NCI-H2107 treated with DMSO at 0.1 percent for 48 hours (cell line): ENCODE data around the gene MYH9.

Experiments
- DNase-seq: peaks from one replicate; lab custom pipeline; 2025; ENCODE audit not compliant: unreplicated experiment; lab: John Stamatoyannopoulos, UW

Gene MYH9

DNA sequence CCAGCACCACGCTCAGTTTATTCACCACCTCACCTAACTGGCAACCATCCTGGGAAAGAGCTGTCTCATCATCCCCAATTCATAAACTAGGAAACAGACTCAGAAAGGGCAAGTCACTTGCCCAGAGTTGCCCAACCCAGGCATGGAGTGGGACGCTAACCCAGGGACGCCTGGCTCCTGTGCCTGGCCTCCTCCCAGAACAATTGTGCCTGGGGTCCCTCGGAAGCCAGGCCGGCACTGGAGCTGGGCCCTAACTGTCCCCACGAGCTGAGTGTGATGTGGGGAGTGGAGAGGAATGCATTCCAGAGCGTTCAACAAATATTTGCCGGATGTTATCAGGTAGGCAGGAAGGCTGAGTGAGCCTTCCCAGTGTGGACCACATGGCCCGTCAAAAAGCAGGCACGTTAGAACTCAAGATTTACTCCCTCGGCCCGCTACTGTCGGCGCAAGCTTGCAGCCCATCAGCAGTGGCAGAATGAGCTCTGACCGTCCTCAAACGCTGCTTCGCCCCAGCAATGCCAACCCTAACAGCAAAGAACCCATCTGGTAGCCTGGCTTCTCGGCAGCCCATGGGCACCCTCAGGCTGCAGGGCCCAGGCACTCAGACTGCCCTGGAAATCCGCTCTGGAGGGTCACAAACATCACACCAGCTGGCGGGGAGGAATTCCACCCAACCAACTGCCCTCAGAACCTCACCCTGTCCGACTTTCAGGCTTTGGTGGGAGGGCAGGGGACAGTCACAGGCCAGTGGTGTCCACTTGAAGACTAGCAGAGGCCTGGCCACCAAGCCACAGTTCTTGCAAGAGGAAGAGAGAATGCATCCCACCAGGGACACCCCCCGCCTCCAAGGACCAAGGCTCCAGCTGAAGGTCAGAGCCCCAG, 35.6 kb downstream of the MYH9 start:
- no peak for DNase-seq

DNA sequence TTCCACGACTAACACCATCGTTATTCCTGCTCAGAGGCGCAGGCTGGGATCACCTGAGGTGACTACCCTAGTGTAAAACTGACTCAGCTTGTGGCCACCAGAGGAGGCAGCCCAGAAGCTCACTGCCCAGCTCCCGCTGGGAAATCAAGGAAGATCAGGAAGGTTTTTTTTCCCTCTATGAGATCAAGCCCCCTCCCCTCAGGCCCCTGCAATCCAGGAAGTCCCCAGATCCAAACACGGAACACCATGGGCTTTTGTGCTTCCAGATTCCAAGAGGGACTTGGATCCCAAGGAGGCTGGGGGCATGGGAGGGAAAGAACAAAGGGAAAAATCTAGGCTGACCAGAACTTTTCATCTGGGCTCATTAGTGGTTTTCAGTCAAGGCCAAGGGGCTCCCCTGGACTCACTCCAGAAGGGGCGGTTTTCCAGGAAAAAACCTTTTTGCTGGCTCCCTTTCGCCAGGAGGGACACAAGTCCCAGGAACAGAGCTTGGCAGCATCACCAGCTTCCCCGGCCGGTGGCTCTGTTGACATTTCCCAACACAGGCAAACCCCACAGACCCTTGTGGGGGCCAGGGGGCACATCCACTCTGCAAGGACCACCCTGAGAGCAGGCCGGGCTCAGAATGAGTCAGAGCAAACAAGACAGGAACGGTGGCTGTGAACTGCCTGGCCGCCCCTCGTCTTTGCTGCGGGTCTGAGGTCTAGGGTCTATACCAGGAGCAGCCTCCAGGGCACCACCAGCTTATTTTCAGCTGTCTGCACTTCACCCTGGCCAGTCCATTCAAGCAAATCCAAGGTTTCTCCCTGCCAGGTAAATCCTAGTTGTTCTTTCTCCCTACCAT, 36.8 kb downstream of the MYH9 start:
- DNase-seq: no peak

DNA sequence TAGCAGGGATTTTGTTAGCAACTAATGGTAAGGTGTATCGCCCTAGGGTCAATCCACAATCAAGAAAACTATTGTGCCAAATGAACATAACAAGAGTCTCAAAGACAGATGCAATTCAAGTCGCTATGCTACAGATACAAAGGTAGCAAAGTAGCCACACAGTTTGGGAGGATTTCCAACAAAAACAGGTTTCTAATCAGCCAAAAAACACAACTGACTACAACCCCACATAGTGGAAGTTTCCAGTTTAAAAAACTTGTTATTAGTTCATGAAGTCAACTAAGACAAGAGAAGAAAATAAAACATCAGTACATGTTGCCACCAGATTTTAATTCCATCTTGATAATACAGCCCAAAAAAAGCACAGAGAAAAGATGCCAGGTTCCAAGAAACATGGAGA, 38.0 kb downstream of the MYH9 start:
- DNase-seq: no peak

DNA sequence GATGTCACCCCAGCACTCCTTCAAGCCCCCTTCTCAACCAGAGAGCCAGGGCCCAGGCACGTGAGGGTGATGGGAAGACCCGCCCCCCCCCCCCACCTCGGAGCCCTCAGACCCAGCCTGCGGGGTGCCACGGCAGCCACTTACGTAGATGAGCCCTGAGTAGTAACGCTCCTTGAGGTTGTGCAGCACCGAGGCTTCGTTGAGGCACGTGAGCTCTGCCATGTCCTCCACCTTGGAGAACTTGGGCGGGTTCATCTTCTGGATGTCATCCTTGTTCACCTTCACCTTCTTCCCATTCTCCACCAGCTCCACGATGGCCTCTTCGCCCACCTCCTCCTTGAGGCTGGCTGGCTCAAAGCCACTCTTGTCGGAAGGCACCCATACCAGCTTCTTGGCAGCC, 39.0 kb downstream of the MYH9 start:
- DNase-seq: no peak

DNA sequence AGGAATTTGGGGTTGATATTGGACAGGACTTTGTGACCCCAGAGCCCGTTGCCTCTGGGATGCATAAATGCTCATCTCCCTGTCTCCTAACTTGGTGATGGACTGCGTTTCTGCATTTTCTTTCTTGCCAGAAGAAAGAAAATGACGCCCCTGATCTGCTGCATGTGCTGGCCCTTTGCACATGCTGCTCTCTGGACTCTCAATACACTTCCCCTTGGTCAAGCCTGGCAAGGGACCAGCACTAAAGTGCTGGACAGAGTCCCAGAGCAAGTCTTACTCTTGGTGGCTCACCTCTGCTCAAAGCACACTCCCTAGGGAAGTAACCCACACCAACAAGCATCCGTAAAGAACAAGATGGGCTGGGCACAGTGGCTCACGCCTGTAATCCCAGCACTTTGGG, 40.7 kb downstream of the MYH9 start:
- no peak for DNase-seq

DNA sequence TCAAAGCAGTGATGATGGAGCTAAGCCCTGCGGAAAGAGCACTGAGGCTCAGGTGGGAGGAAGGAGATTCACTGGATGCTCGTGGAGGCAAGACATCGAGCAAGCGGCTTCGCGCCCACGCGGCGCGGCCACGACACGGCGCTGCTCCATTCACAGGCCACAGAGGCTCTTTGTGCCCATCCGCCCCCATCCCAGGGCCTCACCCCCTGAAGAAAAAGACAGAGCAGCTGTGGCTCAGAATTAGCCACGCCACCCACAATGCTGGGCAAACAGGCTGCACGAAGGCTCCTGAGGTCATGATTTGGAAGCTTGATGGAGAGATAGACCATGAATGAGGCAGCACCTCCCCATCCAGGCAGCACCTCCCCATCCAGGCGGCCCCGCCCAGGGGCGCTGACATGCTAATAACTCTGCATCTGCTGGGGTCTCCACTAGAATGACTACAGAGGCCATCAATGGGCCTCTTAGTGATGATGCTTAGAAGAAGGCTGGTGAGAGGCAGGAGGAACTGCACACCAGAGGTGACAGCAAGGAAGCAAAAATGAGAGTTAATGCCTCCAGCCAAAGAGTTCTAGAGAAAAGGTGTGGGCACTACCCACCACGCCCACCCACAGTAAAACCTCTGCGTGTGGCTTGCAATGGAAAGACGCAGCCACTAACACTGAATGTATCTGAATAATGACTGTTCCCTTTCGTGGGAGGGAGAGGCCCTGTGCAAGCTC, 43.5 kb downstream of the MYH9 start:
- DNase-seq: no peak

DNA sequence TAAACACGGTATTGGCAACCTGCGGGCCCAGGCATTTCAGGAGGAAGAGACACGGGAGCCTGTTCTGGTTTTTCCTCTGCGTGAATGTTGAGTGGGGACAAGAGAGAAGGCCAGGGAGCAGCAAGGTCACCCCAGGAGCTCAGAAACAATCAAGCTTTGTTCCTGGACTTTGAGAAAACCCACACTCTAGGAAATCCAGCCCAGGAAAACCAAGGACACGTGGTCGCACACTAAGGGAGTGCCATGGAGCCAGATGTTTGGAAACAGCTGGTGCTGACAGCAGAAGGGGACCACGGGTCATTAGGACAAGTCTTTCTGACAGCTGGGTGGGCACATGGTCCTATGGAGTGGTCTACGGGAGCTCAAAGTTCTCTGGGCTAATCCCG, 44.1 kb downstream of the MYH9 start:
- DNase-seq: no peak

DNA sequence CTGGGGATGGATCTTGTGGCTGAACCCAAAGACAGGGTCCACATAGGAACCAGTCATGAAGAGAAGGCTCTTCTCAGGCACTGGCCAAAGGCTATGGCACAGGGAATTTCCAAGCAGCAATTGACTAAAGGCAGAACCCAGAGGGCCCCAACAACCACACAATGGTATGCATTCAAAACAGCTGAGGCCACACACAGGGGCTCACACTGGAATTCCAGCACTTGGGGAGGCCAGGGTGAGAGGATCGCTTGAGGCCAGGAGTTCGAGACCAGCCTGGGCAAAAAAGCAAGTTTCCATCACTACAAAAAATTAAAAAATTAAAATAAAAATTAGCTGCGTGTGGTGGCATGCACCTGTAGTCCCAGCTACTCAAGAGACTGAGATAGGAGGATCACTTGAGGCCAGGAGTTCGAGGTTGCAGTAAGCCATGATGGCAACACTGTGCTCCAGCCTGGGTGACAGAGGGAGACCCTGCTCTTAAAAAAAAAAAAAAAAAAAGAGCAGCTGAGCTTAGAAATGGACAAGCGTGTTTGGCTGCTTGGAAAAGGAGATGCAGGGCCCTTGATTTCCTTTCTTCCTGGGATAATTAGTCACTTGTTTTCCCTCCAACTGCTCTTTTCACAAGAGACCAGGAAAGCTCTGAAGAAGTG, 44.6 kb downstream of the MYH9 start:
- no peak for DNase-seq

DNA sequence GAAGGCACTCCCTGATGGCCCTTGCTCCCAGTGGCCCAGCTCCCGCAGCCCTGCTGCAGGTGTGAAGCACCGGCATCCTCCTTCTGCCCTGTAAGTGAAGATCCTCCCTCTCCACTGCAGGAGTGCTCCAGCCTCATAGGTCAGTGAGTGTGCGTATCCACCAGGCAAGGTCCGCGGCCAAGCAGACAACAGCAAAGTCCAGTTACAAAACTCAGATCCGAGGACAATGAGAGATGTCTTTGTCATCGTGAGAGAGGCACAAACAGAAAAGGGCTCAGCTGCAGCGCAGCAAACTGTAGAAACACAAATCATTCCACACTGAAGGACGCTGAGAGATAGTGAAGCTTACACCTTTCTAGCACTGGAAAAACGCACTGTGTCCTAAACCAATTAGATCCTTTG, 46.1 kb downstream of the MYH9 start:
- DNase-seq: no peak

DNA sequence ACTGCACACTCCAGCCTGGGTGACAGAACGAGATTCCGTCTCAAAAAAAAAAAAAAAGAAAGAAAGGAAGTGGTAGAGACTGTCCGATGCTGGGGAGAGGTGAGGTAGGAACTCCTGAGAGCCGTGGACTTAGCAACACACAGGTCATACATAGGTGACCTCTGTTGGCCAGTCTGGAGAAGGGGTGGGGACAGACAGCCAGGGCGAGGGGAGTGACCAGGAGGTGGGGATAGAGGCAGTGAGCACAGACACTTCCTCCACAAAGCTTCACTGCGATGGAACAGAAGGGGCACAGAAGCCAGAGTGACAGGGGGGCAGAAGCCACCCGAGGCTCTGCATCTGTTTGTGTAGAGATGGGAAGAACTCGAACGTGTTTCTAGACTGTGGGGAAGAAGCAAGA, 47.1 kb downstream of the MYH9 start:
- no peak for DNase-seq

DNA sequence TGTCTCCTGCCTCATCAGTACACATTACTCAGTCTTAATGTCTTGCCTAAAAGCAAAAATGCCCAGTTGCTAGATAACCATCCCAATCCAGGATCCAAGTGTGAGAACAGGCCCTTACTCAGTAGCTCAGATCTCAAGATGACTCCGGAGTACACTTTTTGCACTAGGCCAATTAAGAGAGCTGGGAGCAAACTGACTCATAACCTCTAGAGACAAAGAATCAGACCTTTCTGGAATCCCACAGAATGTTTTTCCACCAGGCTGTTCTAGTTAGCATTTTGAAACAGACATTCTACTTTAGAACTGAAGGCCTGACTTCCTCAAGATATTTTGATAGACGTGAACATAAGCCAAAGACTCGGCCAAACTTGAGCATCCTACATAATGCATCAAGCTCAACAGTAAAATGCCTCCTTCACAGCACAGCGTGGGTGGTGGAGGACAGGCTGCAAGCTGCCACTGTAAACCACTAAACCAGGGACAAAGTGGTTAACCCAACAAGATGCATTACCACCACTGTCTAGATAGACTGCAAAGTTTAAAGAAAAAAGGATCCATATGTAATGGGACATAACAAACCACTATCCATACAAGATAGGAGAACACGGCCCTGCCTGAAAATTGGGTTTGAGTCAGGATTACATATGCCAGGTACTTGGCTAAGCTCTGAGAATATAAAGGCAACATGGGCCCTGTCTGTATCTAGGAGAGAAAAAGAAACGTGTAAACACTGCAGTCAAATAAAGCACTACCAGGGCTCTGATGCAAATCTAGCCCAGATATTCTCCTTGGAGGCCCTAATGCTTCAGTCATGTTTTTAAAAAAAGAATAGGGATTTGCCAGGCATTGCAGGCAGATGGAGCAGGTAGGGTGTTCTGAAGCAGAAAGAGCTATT, 48.3 kb downstream of the MYH9 start:
- DNase-seq: no peak

DNA sequence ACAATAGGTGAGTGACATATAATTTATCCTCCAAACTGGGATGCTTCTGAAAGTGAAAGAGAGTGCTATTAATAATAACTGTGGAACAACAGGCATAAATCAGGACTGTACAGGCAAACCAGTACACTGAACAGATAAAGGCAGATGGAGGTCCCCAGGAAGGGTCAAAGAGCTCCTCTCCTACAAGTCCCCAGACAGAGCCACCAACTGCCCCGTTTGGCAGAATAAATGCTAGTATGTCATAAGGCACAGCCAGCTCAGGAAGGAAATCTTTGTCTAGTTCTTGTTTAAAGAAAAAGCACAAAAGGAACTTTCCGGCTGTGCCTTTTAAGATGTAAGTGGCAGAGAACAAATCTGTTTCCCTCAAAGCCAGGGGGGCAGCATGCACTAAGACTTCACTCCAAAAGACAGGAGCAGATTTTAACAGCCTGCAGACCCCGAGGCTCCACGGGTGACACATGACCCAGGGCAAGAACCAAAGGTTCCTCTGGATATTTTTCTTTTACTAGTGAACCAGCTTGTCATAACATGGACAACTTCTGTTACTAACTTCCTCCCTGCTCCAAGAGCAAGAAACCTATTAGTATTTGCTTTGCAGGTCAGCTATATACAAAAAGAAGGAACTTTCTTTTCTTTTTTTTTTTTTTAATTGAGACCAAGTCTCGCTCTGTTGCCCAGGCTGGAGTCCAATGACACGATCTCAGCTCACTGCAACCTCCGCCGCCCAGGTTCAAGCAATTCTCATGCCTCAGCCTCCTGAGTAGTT, 50.2 kb downstream of the MYH9 start:
- DNase-seq: no peak

DNA sequence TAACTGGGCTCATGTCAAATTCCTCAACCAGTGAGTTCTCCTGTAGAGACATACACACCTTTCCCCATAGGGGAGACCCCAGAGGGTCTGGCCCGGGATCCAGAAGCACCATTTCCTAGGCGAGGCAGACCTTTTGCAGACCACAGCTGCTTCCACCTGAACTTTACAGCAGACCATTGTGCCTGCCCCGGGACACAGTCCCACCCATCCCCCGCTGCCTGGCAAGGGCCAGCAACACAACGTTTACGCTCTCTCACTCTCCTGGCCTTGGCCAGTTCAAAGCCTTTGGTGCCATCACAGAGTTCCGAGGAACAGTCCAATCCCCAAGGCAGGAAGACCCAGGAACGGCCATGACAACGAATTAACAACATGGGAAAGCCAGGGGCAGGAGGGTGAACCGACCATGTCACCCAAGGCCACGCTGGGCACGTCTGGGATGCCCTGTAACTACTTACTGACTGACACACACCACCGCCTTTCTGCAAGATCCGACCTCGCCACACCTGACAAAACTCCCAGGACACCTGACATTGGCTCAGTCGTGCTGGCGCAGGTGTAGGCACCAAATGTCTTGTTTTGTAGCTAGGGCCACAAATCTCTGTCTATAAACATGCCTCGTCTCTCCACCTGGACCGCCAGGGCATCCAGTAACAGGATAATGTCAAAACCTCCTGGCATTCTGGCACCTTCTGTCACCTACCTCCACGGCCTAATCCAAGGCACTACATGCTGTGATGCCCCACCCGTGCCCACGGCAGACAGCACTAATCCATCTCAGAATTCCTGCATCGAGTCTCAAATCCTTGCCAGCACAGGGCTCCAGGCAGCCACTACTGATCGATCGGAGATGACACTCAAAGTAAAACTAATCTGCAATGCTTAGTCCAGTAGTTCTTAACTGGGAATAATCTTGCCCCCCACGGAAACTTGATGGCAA, 51.3 kb downstream of the MYH9 start:
- no peak for DNase-seq

DNA sequence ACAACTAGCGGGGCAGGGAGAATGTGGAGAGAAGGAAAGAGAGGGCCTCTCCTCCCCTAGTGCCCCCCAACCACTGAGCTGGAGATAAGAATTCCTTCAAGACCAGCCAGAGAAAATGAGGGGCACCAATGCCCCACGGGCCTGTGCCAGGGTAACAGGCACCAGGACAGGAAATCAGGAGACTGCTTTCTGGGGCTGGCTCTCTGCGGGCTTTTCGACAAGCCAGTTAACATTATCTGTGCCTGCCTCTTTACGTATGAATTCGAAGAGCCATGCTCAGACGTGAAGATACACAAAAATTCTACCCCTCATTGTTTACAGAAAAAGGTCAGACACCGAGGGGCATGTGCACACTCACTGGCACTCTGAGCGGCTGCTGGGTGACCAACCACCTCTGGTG, 52.1 kb downstream of the MYH9 start:
- DNase-seq: no peak

DNA sequence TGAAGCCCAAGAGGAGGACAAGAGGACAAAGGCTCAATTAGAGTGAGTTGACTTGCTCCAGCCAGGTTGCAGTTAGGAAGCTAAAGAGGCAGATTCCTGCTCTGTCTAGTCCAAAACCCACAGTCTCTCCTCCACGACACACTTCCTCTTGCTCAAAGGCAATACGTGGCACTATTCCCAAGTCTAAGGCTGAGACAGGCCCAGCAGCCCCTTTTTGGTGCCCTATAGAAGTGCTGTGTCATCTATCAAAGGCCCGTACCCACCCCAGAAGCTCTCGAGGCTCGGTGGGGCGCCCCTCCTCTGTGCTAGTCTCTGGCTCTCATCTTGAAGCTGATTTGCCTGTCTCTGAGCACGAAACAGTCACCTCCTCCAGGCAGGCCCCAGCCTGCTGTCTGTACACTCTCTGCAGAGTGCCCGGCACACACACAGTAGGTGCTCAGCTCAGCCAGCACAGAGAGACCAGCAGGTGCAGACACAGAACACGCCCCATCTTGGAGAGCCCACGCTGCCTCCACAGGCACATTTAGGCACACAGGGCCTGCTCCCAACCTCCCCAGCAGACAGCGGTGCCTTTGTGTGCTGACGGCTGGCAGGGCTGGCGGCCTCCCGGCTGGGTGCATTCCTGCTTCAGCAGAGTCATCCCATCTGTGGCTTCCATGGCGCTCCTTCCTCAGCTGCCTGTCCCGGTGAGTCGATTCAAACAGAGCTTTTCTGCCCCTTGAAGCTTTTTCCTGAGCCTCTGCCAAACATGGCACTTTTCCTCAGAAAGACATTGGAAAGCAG, 52.8 kb downstream of the MYH9 start:
- no peak for DNase-seq

DNA sequence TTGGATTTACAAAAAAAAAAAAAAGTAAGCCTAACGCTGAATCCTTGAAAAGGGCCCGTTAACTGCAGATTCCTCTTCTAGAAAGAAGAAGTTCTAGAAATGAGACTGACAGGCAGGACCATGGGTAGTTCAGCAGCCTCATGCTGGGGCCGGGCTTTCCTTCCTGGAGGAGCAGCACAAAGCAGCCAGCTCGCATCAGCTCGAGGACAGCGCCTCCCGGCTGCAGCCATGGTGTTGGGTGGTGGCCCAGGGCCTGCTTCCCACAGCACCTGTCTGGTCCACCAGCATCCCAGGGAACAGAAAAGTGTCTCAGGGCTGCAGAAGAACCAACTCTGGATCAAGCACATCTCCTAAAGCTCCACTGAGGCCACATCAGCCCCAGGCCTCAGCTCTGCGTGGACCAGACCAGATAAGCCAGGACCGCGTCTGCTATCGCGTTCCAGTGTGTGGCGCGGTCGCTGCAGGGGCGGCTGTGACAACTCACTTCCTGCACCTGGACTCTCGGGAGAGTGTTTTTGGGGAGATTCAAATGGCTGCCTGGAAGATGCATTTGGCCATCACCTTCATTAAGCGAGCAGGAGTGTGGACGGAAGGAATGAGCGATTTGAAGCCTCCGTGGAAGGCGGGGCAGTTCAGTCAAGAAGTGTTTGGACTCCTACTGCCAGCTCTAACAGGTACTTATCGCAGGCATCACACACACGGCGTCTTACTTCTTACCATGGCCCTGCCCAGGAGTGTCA, 53.5 kb downstream of the MYH9 start:
- no peak for DNase-seq

DNA sequence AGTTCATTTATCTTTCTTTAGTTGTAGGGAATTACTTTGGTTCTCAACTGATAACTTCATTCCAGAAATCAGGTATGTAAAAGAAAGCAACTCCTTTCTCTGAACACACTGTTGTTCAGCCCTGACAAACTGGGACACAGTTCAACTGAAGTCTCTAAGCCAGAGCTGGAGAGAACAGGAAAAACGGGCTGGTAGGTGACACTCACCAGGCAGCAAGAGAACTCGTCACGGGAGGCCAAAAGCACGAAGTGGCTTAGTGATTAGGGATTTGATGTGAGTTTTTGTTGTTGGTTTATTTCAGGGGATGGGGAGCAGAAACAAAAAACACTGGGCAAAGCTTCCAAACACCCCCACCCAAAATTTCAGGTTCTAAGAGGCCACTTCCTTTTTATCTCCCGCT, 54.1 kb downstream of the MYH9 start:
- no peak for DNase-seq
